Activated CD4-positive, alpha-beta T cell treated with anti-CD3 and anti-CD28 coated beads, Interleukin-2, amount 10 ng/mL, durations not matched to agents 7 days and 5 days (primary cell): ENCODE data around the gene CDK15. TPM values are rescaled to one million over a fixed set of nuclear protein-coding genes. Genes with fewer than 3 reads are reported as not detected.
"Not testable (repeated sequence)": the region's sequence is repeated elsewhere in the genome, so short reads cannot be mapped to it uniquely, and the experiment has no call there.

Experiments used
- CTCF ChIA-PET: fragments of 350-600 bp; sonication (Branson Sonifier 250); formaldehyde crosslinking; loops from one replicate; lab custom pipeline; 2021; ENCODE audit warnings: antibody characterized with exemption; lab: Charles Lee
- POLR2A ChIA-PET: fragments of 350-600 bp; sonication (Branson Sonifier 250); formaldehyde crosslinking; loops from one replicate; lab custom pipeline; 2021; ENCODE audit warnings: antibody characterized with exemption; lab: Charles Lee
- DNase-seq: peaks from one replicate; pipeline ENCODE4 v3.0.0-alpha.2; 2020
- H3K27ac Mint-ChIP-seq: one replicate; pipeline ENCODE4 v1.8.0; 2021; ENCODE audit warnings: mild to moderate bottlenecking, moderate library complexity, mixed read lengths
- H3K27me3 Mint-ChIP-seq: one replicate; pipeline ENCODE4 v1.8.0; 2021; ENCODE audit warnings: mixed read lengths
- H3K36me3 Mint-ChIP-seq: one replicate; pipeline ENCODE4 v1.8.0; 2021; ENCODE audit warnings: low read depth, mixed read lengths
- H3K4me1 Mint-ChIP-seq: one replicate; pipeline ENCODE4 v1.8.0; 2021; ENCODE audit warnings: mixed read lengths
- H3K4me3 Mint-ChIP-seq: one replicate; pipeline ENCODE4 v1.8.0; 2021; ENCODE audit warnings: mild to moderate bottlenecking, moderate library complexity, mixed read lengths
- H3K9me3 Mint-ChIP-seq: one replicate; pipeline ENCODE4 v1.8.0; 2021; ENCODE audit warnings: mixed read lengths
- total RNA-seq, 2 experiments: library from RNA; stranded (reverse); gene quantifications; one replicate each; pipeline ENCODE4 v1.2.3, GENCODE V29; 2021

The CDK15 gene
- total RNA-seq, 2 experiments from 2014 or later = not detected

- Mint-ChIP-seq H3K36me3 (no peaks in the 10 kb centered on the region), H3K27ac (no peak overlapping the region), H3K9me3 (no peaks in the 10 kb centered on the region), H3K4me3 (no peak overlapping the region), H3K27me3 (peaks cover 4% of the 10 kb centered on the region), H3K4me1 (no peaks in the 10 kb centered on the region)
- no peak for DNase-seq
- ChIA-PET CTCF (no interaction called here), POLR2A (no interaction called here)
Measured at GRCh38 chr2:201794294-201794693, 12.0 kb upstream of the CDK15 start.

DNA sequence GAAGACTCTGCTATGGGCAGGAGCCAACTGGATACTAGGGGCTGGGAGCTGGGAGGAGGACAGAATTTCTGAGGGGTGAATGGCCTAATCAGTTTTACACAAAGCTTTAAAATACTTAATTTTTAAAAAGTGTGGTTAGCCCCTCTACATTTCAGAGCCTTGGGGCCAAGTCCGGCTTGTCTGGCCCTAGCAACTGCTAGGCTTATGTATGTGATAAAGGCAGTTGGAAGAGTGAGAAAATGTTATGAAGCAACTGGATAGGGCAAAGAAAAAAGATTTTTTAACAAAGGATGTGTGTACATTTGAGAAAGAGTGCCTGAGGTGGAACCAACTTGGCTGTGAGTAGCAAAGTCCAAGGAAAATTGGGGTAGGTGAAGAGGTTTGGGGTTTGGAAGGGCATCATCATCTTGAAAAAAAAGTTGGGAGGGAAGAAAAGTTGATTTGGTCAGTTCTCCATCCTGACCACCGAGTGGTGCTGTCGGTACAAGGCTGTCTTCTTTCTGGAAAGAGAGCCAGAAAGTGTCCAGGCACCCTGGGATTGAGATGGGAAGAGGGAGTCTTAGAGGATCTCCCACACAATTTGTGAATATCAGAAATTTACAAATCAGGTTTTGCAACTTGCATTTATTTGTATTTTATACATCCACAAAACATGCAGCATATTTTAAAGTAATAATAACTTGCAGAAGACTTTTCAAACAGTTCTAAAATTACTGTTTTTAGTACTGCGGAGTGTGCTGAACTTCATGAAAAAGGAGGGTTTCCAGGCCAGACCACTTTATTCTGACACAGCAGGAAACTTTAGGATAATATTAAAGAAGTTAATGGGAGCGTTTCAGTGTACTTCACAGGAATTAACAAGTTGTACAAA is 10.5 kb upstream of the CDK15 start:
- Mint-ChIP-seq H3K27me3 (no peaks in the 10 kb centered on the region), H3K27ac (no peak overlapping the region), H3K9me3 (no peaks in the 10 kb centered on the region), H3K4me1 (no peaks in the 10 kb centered on the region), H3K4me3 (no peak overlapping the region), H3K36me3 (no peaks in the 10 kb centered on the region)
- CTCF ChIA-PET = no interaction called here
- no peak for DNase-seq
- POLR2A ChIA-PET = no interaction called here

DNA sequence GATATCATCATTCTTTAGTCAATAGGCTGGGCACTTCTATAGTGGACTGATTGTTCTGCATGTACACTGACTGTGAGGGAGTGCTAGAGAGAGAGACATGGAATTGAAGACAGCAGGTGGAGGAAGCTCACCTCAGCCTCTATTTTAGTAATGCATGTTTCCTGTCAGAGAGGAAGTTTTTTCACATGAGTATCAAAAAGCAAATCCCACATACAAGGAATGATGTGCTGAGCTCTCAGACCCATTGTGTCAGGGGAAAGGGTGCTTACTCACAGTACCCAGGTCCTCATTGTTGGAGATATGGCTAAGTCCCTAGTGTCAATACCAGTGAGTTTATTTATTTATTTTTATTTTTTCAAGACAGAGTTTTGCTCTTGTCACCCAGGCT is 9.9 kb upstream of the CDK15 start:
- no peaks in the 10 kb centered on the region for H3K9me3 Mint-ChIP-seq
- no peaks in the 10 kb centered on the region for H3K27me3 Mint-ChIP-seq
- no peak overlapping the region for H3K27ac Mint-ChIP-seq
- POLR2A ChIA-PET = no interaction called here
- CTCF ChIA-PET = no interaction called here
- H3K36me3 Mint-ChIP-seq = no peaks in the 10 kb centered on the region
- no peak for DNase-seq
- H3K4me3 Mint-ChIP-seq = no peak overlapping the region
- H3K4me1 Mint-ChIP-seq = no peaks in the 10 kb centered on the region

DNA sequence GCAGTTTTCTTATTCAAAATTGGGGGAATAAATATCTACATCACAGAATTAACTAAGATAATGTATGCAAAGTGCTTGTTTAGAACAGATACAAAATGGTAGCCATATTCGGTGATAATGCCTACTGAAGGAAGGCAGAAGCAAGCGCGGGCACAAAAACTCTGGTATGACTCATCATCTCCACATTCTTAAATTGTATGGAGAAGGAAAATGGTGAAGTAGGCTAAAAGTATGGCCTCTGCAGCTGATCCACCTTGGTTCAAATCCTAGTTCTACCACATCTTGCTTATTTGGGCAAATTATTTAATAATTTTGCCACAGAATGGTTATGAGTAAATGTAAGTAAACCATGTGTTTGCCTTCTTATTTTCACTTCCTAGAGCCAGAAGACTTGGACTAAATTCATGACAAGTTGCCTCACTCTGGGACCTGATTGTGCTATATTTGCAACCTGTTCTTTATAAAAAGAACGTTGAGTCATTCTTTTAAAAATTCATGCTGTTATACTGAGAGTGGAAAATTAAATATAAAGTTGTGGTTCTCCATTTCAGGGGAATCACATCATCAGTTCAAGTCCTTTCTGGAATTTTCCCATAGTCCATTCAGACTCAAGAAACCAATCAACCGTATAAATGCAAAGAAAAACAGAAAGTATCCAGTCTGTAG is 9.0 kb upstream of the CDK15 start:
- H3K4me1 Mint-ChIP-seq = no peaks in the 10 kb centered on the region
- H3K4me3 Mint-ChIP-seq = no peak overlapping the region
- ChIA-PET POLR2A (no interaction called here), CTCF (no interaction called here)
- H3K27me3 Mint-ChIP-seq = peaks cover 3% of the 10 kb centered on the region
- DNase-seq = no peak
- H3K27ac Mint-ChIP-seq = no peak overlapping the region
- no peaks in the 10 kb centered on the region for H3K9me3 Mint-ChIP-seq
- no peaks in the 10 kb centered on the region for H3K36me3 Mint-ChIP-seq

DNA sequence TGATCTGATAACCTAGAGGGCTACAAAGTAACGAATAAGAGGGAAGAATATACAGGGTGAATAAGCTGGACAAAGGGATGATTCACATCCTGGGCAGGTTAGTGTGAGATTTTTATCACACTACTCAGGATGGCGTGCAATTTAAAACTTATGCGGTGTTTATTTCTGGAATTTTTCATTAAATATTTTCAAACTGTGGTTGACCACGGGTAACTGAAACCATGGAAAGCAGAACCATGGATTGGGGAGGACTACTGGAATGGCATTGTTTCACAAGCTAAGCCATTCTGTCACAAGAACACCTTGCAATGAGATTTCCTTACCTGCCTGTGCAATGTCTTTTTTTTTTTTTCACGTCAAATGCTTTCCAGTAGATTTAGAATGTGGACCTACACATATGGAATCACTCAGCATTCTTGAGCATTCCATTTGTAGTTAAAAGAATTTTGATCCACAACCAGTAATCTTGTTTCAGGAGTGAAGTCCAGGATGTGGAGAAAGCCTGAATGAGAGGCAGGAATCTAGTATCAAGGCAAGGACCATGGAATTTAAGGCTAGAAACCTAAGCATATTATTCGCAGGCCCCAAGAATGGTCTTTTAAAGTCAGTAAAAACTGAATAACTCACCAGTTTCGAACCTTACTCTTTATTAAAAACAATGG is 8.0 kb upstream of the CDK15 start:
- Mint-ChIP-seq H3K4me3 (no peak overlapping the region), H3K36me3 (no peaks in the 10 kb centered on the region)
- no peak for DNase-seq

DNA sequence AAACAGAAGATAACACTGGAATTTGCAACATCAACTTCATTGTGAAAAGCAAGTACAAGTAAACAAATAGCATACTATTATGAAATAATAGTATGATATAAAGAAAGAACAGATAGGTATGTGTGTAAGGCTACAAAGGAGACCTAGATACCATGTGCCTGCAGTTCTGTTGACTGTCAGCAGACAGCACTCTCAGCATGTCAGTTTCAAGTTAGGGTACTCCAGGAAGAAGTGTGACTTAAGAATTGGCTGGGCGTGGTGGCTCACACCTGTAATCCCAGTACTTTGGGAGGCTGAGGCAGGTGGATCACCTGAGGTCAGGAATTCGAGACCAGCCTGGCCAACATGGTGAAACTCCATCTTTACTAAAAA is 7.4 kb upstream of the CDK15 start:
- POLR2A ChIA-PET, H3K4me1 Mint-ChIP-seq, H3K27me3 Mint-ChIP-seq, H3K36me3 Mint-ChIP-seq, H3K27ac Mint-ChIP-seq, CTCF ChIA-PET, H3K4me3 Mint-ChIP-seq, DNase-seq, H3K9me3 Mint-ChIP-seq: not testable (repeated sequence)

More for the DNA sequence above, 8.0 kb upstream of the CDK15 start:
- H3K9me3 Mint-ChIP-seq = no peaks in the 10 kb centered on the region
- peaks cover 9% of the 10 kb centered on the region for H3K27me3 Mint-ChIP-seq
- ChIA-PET CTCF (no interaction called here), POLR2A (no interaction called here)
- no peaks in the 10 kb centered on the region for H3K4me1 Mint-ChIP-seq
- no peak overlapping the region for H3K27ac Mint-ChIP-seq

GRCh38 chr2:201807452-201807999 is 1.2 kb downstream of the CDK15 start:
- H3K4me1 Mint-ChIP-seq = no peaks in the 10 kb centered on the region
- no peak overlapping the region for H3K4me3 Mint-ChIP-seq
- CTCF ChIA-PET = interaction anchor here (0.7 kb wide), 1 partner anchor 59 kb away, joined by 4 read pairs; no protein-coding TSS in a partner anchor
- H3K27me3 Mint-ChIP-seq = peaks cover 27% of the 10 kb centered on the region
- no peaks in the 10 kb centered on the region for H3K9me3 Mint-ChIP-seq
- POLR2A ChIA-PET = no interaction called here
- no peaks in the 10 kb centered on the region for H3K36me3 Mint-ChIP-seq
- H3K27ac Mint-ChIP-seq = no peak overlapping the region
- no peak for DNase-seq

DNA sequence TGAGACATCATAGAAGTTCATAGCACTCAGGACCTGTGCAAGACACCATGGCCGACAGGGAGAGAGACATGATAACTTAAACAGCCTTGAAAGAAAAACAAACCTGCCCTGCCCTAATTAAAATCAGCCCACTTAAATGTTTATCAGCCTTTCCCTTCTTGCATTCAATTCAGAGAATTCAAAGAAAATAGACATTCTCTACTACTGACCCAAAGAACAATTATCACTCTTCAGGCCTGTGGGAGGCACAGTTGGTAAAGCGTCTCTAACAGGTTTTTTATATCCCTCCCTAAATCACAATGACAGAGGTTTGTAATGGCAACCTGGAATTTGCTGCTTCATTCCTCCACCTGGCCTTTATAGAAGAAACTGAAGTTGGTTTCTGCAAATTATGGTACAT is 1.7 kb downstream of the CDK15 start:
- Mint-ChIP-seq H3K36me3 (no peaks in the 10 kb centered on the region), H3K27me3 (peaks cover 29% of the 10 kb centered on the region), H3K4me1 (no peaks in the 10 kb centered on the region), H3K27ac (no peak overlapping the region), H3K4me3 (no peak overlapping the region), H3K9me3 (no peaks in the 10 kb centered on the region)
- CTCF ChIA-PET = no interaction called here
- POLR2A ChIA-PET = no interaction called here
- no peak for DNase-seq

DNA sequence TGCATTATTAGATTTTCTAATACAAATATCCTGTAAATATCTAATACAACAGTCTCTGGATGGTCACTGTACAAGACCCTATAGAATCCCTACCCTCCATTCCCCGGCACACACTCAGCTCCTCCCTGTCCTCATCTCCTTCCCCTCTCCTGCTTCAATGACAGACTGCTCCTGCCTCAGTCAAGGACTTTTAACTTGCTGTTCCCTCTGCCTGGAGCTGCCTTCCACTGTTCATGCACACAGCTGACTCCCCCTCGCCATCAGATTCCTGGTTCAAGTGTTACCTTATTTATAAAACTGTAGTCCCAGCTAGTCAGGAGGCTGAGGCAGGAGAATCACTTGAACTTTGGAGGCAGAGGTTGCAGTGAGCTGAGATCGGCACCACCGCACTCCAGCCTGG is 3.3 kb downstream of the CDK15 start:
- DNase-seq = no peak
- no peaks in the 10 kb centered on the region for H3K4me1 Mint-ChIP-seq
- H3K27me3 Mint-ChIP-seq = peaks cover 33% of the 10 kb centered on the region
- no peaks in the 10 kb centered on the region for H3K9me3 Mint-ChIP-seq
- H3K27ac Mint-ChIP-seq = no peak overlapping the region
- POLR2A ChIA-PET = no interaction called here
- H3K4me3 Mint-ChIP-seq = no peak overlapping the region
- H3K36me3 Mint-ChIP-seq = no peaks in the 10 kb centered on the region
- CTCF ChIA-PET = interaction anchor here (1.1 kb wide), 1 partner anchor 22 kb away, joined by 3 read pairs; no protein-coding TSS in a partner anchor

GRCh38 chr2:201810604-201811003 is 4.3 kb downstream of the CDK15 start:
- H3K36me3 Mint-ChIP-seq, H3K4me3 Mint-ChIP-seq, DNase-seq, CTCF ChIA-PET, H3K9me3 Mint-ChIP-seq, H3K4me1 Mint-ChIP-seq, H3K27ac Mint-ChIP-seq: not testable (repeated sequence)
- POLR2A ChIA-PET = interaction anchor here (0.6 kb wide), 1 partner anchor 557 kb away, joined by 3 read pairs; no protein-coding TSS in a partner anchor
- H3K27me3 Mint-ChIP-seq = peaks cover 35% of the 10 kb centered on the region

DNA sequence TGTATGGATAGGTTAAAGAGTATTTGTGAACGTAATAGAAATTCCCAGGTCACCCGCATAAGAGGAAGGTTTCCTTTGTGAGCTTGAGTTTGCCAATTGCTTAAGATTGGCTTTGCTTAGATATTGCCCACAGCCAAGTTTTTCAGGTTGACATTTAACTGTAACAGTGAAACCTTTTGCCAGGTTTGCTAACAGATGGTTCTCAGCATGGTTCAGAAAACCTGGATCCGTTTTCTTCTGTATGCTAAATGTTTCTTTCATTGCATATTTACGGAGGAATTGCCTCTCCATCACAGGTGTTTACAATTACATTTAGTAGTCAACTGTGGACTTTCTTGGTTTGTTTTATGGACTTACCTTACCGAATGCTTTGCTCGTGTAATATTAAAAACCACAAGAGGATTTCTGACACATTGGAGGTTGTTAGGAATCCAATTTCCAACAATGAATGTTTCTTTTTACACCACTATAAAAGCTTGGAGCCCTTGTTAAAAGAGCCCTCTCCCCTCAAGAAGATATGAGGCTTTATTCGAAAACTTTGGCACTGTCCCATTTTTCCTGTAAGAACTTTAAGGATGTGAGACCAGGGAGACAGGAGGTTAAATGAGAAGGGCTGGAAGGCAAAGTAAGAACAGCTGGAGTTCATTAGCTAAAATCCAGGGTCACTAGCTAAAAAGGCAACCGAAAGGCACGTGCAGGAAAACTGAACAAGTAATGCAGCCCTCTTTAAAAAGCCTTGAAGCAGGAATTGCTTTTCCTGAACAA is 7.8 kb downstream of the CDK15 start:
- H3K27me3 Mint-ChIP-seq = peaks cover 19% of the 10 kb centered on the region
- H3K27ac Mint-ChIP-seq = no peak overlapping the region
- no peak for DNase-seq
- no peaks in the 10 kb centered on the region for H3K4me1 Mint-ChIP-seq
- no peak overlapping the region for H3K4me3 Mint-ChIP-seq
- no peaks in the 10 kb centered on the region for H3K36me3 Mint-ChIP-seq
- ChIA-PET POLR2A (no interaction called here), CTCF (interaction anchor here (0.6 kb wide), 1 partner anchor 21 kb away, joined by 3 read pairs; no protein-coding TSS in a partner anchor)
- H3K9me3 Mint-ChIP-seq = no peaks in the 10 kb centered on the region
